IMR-90 (cell line): ENCODE results near the gene KRT80. TPM values are rescaled to one million over a fixed set of nuclear protein-coding genes. Genes with fewer than 3 reads are reported as not detected.

Experiments used
- ATAC-seq: fragments of 200-7000 bp; cut with Tn5 transposase; 2 replicates; pipeline ENCODE4 v1.9.1; 2020; ENCODE audit warnings: low read depth, mild to moderate bottlenecking, moderate library complexity
- BruUV-seq: library from RNA; stranded (reverse); fragments of 400-500 nt; replicated peaks from 2 replicates; lab custom pipeline; 2021; lab: Mats Ljungman, UMichigan
- CTCF ChIA-PET: fragments of 300-600 bp; formaldehyde crosslinking; extraction: SDS; loops from one replicate; lab custom pipeline; 2021; ENCODE audit warnings: antibody characterized with exemption; lab: Yijun Ruan, JAX
- POLR2A ChIA-PET: fragments of 300-600 bp; sonication (Branson Sonifier 250); formaldehyde crosslinking; loops from one replicate; lab custom pipeline; 2022; ENCODE audit warnings: antibody characterized with exemption; ENCODE audit not compliant: unreplicated experiment; lab: Charles Lee
- DNase-seq: peaks from one replicate; pipeline ENCODE4 v3.0.0; 2013
- H2AFZ ChIP-seq: replicated peaks from 2 replicates; pipeline ENCODE3; 2013; ENCODE audit warnings: low read length, mild to moderate bottlenecking; ENCODE audit not compliant: poor library complexity
- H2AK5ac ChIP-seq: 2 replicates; pipeline ENCODE4 v1.6.1; 2013; ENCODE audit warnings: low read depth, low read length, inconsistent platforms
- H2AK9ac ChIP-seq: replicated peaks from 2 replicates; pipeline ENCODE3; 2013; ENCODE audit warnings: mild to moderate bottlenecking, low read depth, low read length, moderate library complexity; ENCODE audit not compliant: poor library complexity
- H2BK120ac ChIP-seq: 2 replicates; pipeline ENCODE4 v1.6.1; 2013; ENCODE audit warnings: low read depth, low read length, inconsistent platforms
- H2BK15ac ChIP-seq: 3 replicates; pipeline ENCODE4 v1.6.1; 2013; ENCODE audit warnings: low read depth, low read length, inconsistent platforms
- H2BK20ac ChIP-seq: 2 replicates; pipeline ENCODE4 v1.6.1; 2013; ENCODE audit warnings: low read depth, mild to moderate bottlenecking, inconsistent platforms, low read length, moderate library complexity
- H2BK5ac ChIP-seq: 2 replicates; pipeline ENCODE4 v1.6.1; 2013; ENCODE audit warnings: mild to moderate bottlenecking, low read depth, low read length, inconsistent platforms; ENCODE audit not compliant: poor library complexity, severe bottlenecking
- H3K14ac ChIP-seq: replicated peaks from 2 replicates; pipeline ENCODE4 v1.6.1; 2013; ENCODE audit warnings: low read depth, low read length, inconsistent platforms
- H3K18ac ChIP-seq: 2 replicates; pipeline ENCODE4 v1.6.1; 2013; ENCODE audit warnings: low read depth, low read length, control low read depth
- H3K23ac ChIP-seq: 2 replicates; pipeline ENCODE4 v1.6.1; 2013; ENCODE audit warnings: low read depth, low read length, inconsistent platforms
- H3K27ac ChIP-seq: 2 replicates; pipeline ENCODE4 v1.5.1; 2013; ENCODE audit warnings: mild to moderate bottlenecking, control low read depth, low read length; ENCODE audit not compliant: insufficient read depth
- H3K27me3 ChIP-seq: 2 replicates; pipeline ENCODE4 v1.6.1; 2013; ENCODE audit warnings: low read length; ENCODE audit not compliant: control insufficient read depth, insufficient read depth
- H3K36me3 ChIP-seq: 2 replicates; pipeline ENCODE4 v1.6.1; 2013; ENCODE audit warnings: low read length, mixed read lengths; ENCODE audit not compliant: control insufficient read depth, insufficient read depth
- H3K4ac ChIP-seq: 2 replicates; pipeline ENCODE4 v1.6.1; 2013; ENCODE audit warnings: low read depth, low read length, inconsistent platforms
- H3K4me1 ChIP-seq: 2 replicates; pipeline ENCODE4 v1.6.1; 2013; ENCODE audit warnings: low read length, mixed read lengths; ENCODE audit not compliant: control insufficient read depth, insufficient read depth
- H3K4me2 ChIP-seq: 2 replicates; pipeline ENCODE4 v1.6.1; 2013; ENCODE audit warnings: low read depth, mild to moderate bottlenecking, control low read depth, low read length, moderate library complexity
- H3K4me3 ChIP-seq: 2 replicates; pipeline ENCODE4 v1.5.1; 2013; ENCODE audit warnings: low read depth, mild to moderate bottlenecking, control low read depth, low read length, moderate library complexity; ENCODE audit not compliant: insufficient read depth
- H3K56ac ChIP-seq: 2 replicates; pipeline ENCODE4 v1.6.1; 2013; ENCODE audit warnings: low read length, inconsistent platforms; ENCODE audit not compliant: insufficient read depth; ENCODE audit errors: extremely low read depth
- H3K79me1 ChIP-seq, 2 experiments: 2 replicates each; pipeline ENCODE4 v1.6.1; 2013; ENCODE audit warnings: low read length in 2 of 2, inconsistent platforms in 1 of 2, low read depth in 1 of 2
- H3K9ac ChIP-seq: 2 replicates; pipeline ENCODE4 v1.6.1; 2013; ENCODE audit warnings: low read depth, low read length, control low read depth
- H3K9me1 ChIP-seq: 2 replicates; pipeline ENCODE4 v1.6.1; 2013; ENCODE audit warnings: low read length, inconsistent platforms; ENCODE audit not compliant: insufficient read depth
- H3K9me3 ChIP-seq: 2 replicates; pipeline ENCODE4 v1.6.1; 2013; ENCODE audit warnings: low read length; ENCODE audit not compliant: control insufficient read depth, insufficient read depth
- H4K20me1 ChIP-seq: 2 replicates; pipeline ENCODE4 v1.6.1; 2013; ENCODE audit warnings: low read length, inconsistent platforms; ENCODE audit not compliant: insufficient read depth
- H4K5ac ChIP-seq: 2 replicates; pipeline ENCODE4 v1.6.1; 2013; ENCODE audit warnings: mild to moderate bottlenecking, low read depth, low read length, control low read depth
- H4K8ac ChIP-seq, 2 experiments: 2 replicates each; pipeline ENCODE4 v1.6.1; 2013; ENCODE audit warnings: low read depth in 2 of 2, low read length in 2 of 2, control low read depth in 1 of 2, inconsistent platforms in 1 of 2
- H4K91ac ChIP-seq: 2 replicates; pipeline ENCODE4 v1.6.1; 2013; ENCODE audit warnings: low read depth, low read length, inconsistent platforms; ENCODE audit not compliant: insufficient read depth
- CEBPB ChIP-seq: IDR thresholded peaks from 2 replicates; pipeline ENCODE4 v1.6.1; 2012; ENCODE audit warnings: low read depth, low read length, improper control_type of control experiment
- CHD1 ChIP-seq: IDR thresholded peaks from 2 replicates; pipeline ENCODE4 v1.6.1; 2012; ENCODE audit warnings: low read depth, low read length, improper control_type of control experiment
- MAFK ChIP-seq: IDR thresholded peaks from 2 replicates; pipeline ENCODE4 v1.6.1; 2012; ENCODE audit warnings: low read depth, low read length, improper control_type of control experiment
- MAZ ChIP-seq: IDR thresholded peaks from 2 replicates; pipeline ENCODE4 v1.6.1; 2012; ENCODE audit warnings: low read depth, mild to moderate bottlenecking, low read length, improper control_type of control experiment, moderate library complexity, borderline replicate concordance
- NFE2L2 ChIP-seq: fragments of 150-350 bp; IDR thresholded peaks from 2 replicates; pipeline ENCODE4 v1.6.1; 2016; ENCODE audit warnings: low read depth, mild to moderate bottlenecking, low read length
- RCOR1 ChIP-seq: IDR thresholded peaks from 2 replicates; pipeline ENCODE4 v1.6.1; 2012; ENCODE audit warnings: mild to moderate bottlenecking, low read length, improper control_type of control experiment; ENCODE audit not compliant: insufficient replicate concordance
- SMC3 ChIP-seq: fragments of 150-350 bp; IDR thresholded peaks from 2 replicates; pipeline ENCODE4 v1.6.1; 2016; ENCODE audit warnings: low read depth, mild to moderate bottlenecking, antibody characterized with exemption, low read length, moderate library complexity
- USF2 ChIP-seq: fragments of 150-350 bp; IDR thresholded peaks from 2 replicates; pipeline ENCODE4 v1.6.1; 2017; ENCODE audit warnings: mild to moderate bottlenecking, antibody characterized with exemption, low read length, low read depth
- WGBS, 2 experiments: methylation state at CpG; one replicate each; pipeline versions ENCODE4 v1.1.5 to v1.1.7; 2013; ENCODE audit warnings: missing lambda C conversion rate in 2 of 2; ENCODE audit not compliant: insufficient read length in 1 of 2; ENCODE audit errors: extremely low coverage in 2 of 2; 5-methylcytosine and 5-hydroxymethylcytosine counted together
- dilution Hi-C: fragments of 300-500 bp; cut with HindIII; formaldehyde crosslinking; loops from one replicate; pipeline ENCODE4 v1.14.3; 2018; ENCODE audit warnings: low sequenced_read_pairs; ENCODE audit not compliant: unreplicated experiment
- in situ Hi-C: fragments of 300-500 bp; cut with MboI; formaldehyde crosslinking; loops from 3 replicates; pipeline ENCODE4 v1.14.3; 2019; ENCODE audit warnings: low sequenced_read_pairs, inconsistent platforms, mixed read lengths
- intact Hi-C: fragments of 100-400 bp; cut with micrococcal nuclease; formaldehyde crosslinking; loops from 2 replicates; pipeline ENCODE4 v1.10.0; 2022
- polyA plus RNA-seq, 3 experiments: library from polyadenylated mRNA; depleted of rRNA; stranded (reverse); fragments of >200 nt; gene quantifications; 2 replicates each; pipeline ENCODE4 v1.2.3, GENCODE V29; 2012; ENCODE audit warnings: low replicate concordance in 1 of 3
- total RNA-seq: library from RNA; depleted of rRNA; stranded (reverse); fragments of >200 nt; gene quantifications from 2 replicates; pipeline ENCODE4 v1.2.3, GENCODE V29; 2012
- TF ChIP-seq, protein P1 (sequence below): fragments of 150-350 bp; IDR thresholded peaks from 2 replicates; pipeline ENCODE4 v1.6.1; 2016; ENCODE audit warnings: low read depth, mild to moderate bottlenecking, low read length, moderate library complexity, borderline replicate concordance
- TF ChIP-seq, protein P2 (sequence below): conservative IDR thresholded peaks from 2 replicates; pipeline ENCODE4 v1.5.1; 2012; ENCODE audit warnings: mild to moderate bottlenecking, low read depth, low read length, improper control_type of control experiment

KRT80 gene
- total and polyA plus RNA-seq, 2 of the 4 experiments (the other 2 are of a cell fraction) = 0.54 to 3.4 TPM

- TF ChIP-seq, protein P1, sequence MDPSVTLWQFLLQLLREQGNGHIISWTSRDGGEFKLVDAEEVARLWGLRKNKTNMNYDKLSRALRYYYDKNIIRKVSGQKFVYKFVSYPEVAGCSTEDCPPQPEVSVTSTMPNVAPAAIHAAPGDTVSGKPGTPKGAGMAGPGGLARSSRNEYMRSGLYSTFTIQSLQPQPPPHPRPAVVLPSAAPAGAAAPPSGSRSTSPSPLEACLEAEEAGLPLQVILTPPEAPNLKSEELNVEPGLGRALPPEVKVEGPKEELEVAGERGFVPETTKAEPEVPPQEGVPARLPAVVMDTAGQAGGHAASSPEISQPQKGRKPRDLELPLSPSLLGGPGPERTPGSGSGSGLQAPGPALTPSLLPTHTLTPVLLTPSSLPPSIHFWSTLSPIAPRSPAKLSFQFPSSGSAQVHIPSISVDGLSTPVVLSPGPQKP = no peak
- TF ChIP-seq CHD1 (no peak), RCOR1 (no peak), CEBPB (no peak), SMC3 (no peak)
These were observed 3.2 kb downstream of the KRT80 start (continued) for GRCh38 chr12:52188658-52189057.

DNA sequence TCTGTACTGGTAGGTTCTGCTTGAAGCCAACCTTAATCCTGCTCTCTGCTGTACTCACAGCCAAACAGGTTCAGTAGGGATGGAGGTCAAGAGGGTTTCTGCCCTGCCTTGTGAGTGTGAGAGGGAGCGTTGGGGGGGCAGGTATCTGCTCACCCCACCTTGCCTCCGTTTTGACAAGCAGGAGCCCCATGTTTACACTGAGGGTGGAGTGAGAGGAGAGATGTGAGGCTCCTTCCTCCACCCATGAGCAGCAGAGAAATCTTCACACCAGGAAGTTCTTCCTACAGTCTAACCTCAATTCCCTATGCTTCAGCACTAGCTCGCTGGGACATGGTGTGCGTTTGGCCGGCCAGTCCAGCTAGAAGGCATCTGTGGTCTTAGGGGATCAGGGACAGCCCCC is 4.2 kb downstream of the KRT80 start:
- H3K56ac ChIP-seq = peak overlapping the region; percentile 30; the same call in 1 of the 2 replicates
- in situ Hi-C loops = no loop called here
- H2BK120ac ChIP-seq = peak overlapping the region; percentile 100
- H3K18ac ChIP-seq = peak overlapping the region; percentile 53
- H4K5ac ChIP-seq = peak overlapping the region; percentile 64
- TF ChIP-seq USF2 (no peak), MAZ (no peak), NFE2L2 (no peak), MAFK (no peak)
- TF ChIP-seq, protein P2, sequence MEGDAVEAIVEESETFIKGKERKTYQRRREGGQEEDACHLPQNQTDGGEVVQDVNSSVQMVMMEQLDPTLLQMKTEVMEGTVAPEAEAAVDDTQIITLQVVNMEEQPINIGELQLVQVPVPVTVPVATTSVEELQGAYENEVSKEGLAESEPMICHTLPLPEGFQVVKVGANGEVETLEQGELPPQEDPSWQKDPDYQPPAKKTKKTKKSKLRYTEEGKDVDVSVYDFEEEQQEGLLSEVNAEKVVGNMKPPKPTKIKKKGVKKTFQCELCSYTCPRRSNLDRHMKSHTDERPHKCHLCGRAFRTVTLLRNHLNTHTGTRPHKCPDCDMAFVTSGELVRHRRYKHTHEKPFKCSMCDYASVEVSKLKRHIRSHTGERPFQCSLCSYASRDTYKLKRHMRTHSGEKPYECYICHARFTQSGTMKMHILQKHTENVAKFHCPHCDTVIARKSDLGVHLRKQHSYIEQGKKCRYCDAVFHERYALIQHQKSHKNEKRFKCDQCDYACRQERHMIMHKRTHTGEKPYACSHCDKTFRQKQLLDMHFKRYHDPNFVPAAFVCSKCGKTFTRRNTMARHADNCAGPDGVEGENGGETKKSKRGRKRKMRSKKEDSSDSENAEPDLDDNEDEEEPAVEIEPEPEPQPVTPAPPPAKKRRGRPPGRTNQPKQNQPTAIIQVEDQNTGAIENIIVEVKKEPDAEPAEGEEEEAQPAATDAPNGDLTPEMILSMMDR = no peak
- peak overlapping the region; percentile 94 for H2AK9ac ChIP-seq
- H3K4me2 ChIP-seq = no peak overlapping the region
- peaks cover 65% of the 10 kb centered on the region for H3K4me1 ChIP-seq
- CTCF ChIA-PET = interaction anchor here (1.6 kb wide), 1 partner anchor 15 kb away, joined by 3 read pairs; no protein-coding TSS in a partner anchor
- H3K23ac ChIP-seq = peak overlapping the region; percentile 26
- peak overlapping the region; percentile 92 to 97; a peak in 3 of 4 replicates for H4K8ac ChIP-seq
- H3K4me3 ChIP-seq = no peak overlapping the region
- no CpG with 5 or more reads among the region's 5 CpGs for WGBS, 2 experiments
- POLR2A ChIA-PET = no interaction called here
- peak overlapping the region; percentile 5 for H3K27ac ChIP-seq
- no peak for ATAC-seq
- no peaks in the 10 kb centered on the region for H3K27me3 ChIP-seq
- H3K4ac ChIP-seq = peak overlapping the region; percentile 99
- peak overlapping the region; percentile 93 for H3K14ac ChIP-seq
- H3K36me3 ChIP-seq = no peaks in the 10 kb centered on the region
- intact Hi-C loops = no loop called here
- peak overlapping the region; percentile 72 for H2BK15ac ChIP-seq
- no peaks in the 10 kb centered on the region for H3K9me3 ChIP-seq
- peak overlapping the region; percentile 99 for H2BK5ac ChIP-seq
- dilution Hi-C loops = no loop called here
- H3K79me1 ChIP-seq = peaks cover 0 to 71% of the 10 kb centered on the region in 2 experiments; a peak in 3 of 4 replicates
- peak overlapping the region; percentile 76 for H2AFZ ChIP-seq
- no peak for DNase-seq
- H4K91ac ChIP-seq = peak overlapping the region; percentile 99
- H4K20me1 ChIP-seq = no peaks in the 10 kb centered on the region
- H2BK20ac ChIP-seq = peak overlapping the region; percentile 99
- H3K9ac ChIP-seq = no peak overlapping the region
- H3K9me1 ChIP-seq = peaks cover 68% of the 10 kb centered on the region
- BruUV-seq = no TSS peak
- H2AK5ac ChIP-seq = peak overlapping the region; percentile 79
